Astrocyte (in vitro differentiated cells and primary cell): ENCODE measurements around the gene ADAMTS12. TPM values are rescaled to one million over a fixed set of nuclear protein-coding genes. Genes with fewer than 3 reads are reported as not detected.

ENCODE experiments used
- DNase-seq: peaks from one replicate; pipeline ENCODE4 v3.0.0-alpha.2; 2010; ENCODE audit warnings: low read depth
- FAIRE-seq: peaks from 2 replicates; lab custom pipeline; 2011; peaks lifted over from hg19 to GRCh38; lab: Jason Lieb, UNC
- H2AFZ ChIP-seq: 2 replicates; pipeline ENCODE4 v1.6.0; 2012; ENCODE audit warnings: low read depth, low read length, inconsistent platforms
- H3K27ac ChIP-seq: 2 replicates; pipeline ENCODE4 v1.5.1; 2011; ENCODE audit warnings: low read depth, low read length, inconsistent platforms
- H3K27me3 ChIP-seq: 2 replicates; pipeline ENCODE4 v1.6.0; 2011; ENCODE audit warnings: low read length, inconsistent platforms; ENCODE audit not compliant: insufficient read depth
- H3K36me3 ChIP-seq: 2 replicates; pipeline ENCODE4 v1.5.1; 2011; ENCODE audit warnings: low read length, inconsistent platforms; ENCODE audit not compliant: insufficient read depth
- H3K4me1 ChIP-seq: 2 replicates; pipeline ENCODE4 v1.5.1; 2011; ENCODE audit warnings: low read length, inconsistent platforms; ENCODE audit not compliant: insufficient read depth
- H3K4me2 ChIP-seq: 2 replicates; pipeline ENCODE4 v1.6.0; 2012; ENCODE audit warnings: low read length, inconsistent platforms
- H3K4me3 ChIP-seq: 2 replicates; pipeline ENCODE4 v1.5.1; 2011; ENCODE audit warnings: low read depth, mild to moderate bottlenecking, low read length, inconsistent platforms; ENCODE audit not compliant: insufficient read depth
- H3K79me2 ChIP-seq: 2 replicates; pipeline ENCODE4 v1.6.0; 2012; ENCODE audit warnings: mild to moderate bottlenecking, low read length, inconsistent platforms; ENCODE audit not compliant: insufficient read depth
- H3K9ac ChIP-seq: 2 replicates; pipeline ENCODE4 v1.6.0; 2012; ENCODE audit warnings: mild to moderate bottlenecking, low read length, inconsistent platforms
- H3K9me3 ChIP-seq: 2 replicates; pipeline ENCODE4 v1.5.1; 2012; ENCODE audit warnings: low read depth, mild to moderate bottlenecking, low read length, inconsistent platforms; ENCODE audit not compliant: insufficient read depth
- H4K20me1 ChIP-seq: 2 replicates; pipeline ENCODE4 v1.6.0; 2012; ENCODE audit warnings: low read length, inconsistent platforms; ENCODE audit not compliant: insufficient read depth
- H3K27ac Mint-ChIP-seq: one replicate; pipeline ENCODE4 v1.8.0; 2021; ENCODE audit warnings: mild to moderate bottlenecking, mixed read lengths; ENCODE audit not compliant: unreplicated experiment
- H3K27me3 Mint-ChIP-seq: one replicate; pipeline ENCODE4 v1.8.0; 2021; ENCODE audit warnings: low read depth, mixed read lengths; ENCODE audit not compliant: unreplicated experiment
- H3K36me3 Mint-ChIP-seq: one replicate; pipeline ENCODE4 v1.8.0; 2021; ENCODE audit warnings: low read depth, mixed read lengths; ENCODE audit not compliant: unreplicated experiment
- H3K4me1 Mint-ChIP-seq: one replicate; pipeline ENCODE4 v1.8.0; 2021; ENCODE audit warnings: low read depth, mixed read lengths; ENCODE audit not compliant: unreplicated experiment
- H3K4me3 Mint-ChIP-seq: one replicate; pipeline ENCODE4 v1.8.0; 2021; ENCODE audit warnings: mild to moderate bottlenecking, moderate library complexity, mixed read lengths; ENCODE audit not compliant: unreplicated experiment
- H3K9me3 Mint-ChIP-seq: one replicate; pipeline ENCODE4 v1.8.0; 2021; ENCODE audit warnings: mild to moderate bottlenecking, mixed read lengths; ENCODE audit not compliant: unreplicated experiment
- EZH2 ChIP-seq: IDR thresholded peaks from 2 replicates; pipeline ENCODE4 v1.6.1; 2012; ENCODE audit warnings: mild to moderate bottlenecking, low read length, inconsistent platforms; ENCODE audit not compliant: insufficient read depth
- total RNA-seq: library from RNA; stranded (reverse); gene quantifications from 2 replicates; pipeline ENCODE4 v1.2.1, GENCODE V29; 2021
- TF ChIP-seq, protein P1 (sequence below): IDR thresholded peaks from 2 replicates; pipeline ENCODE4 v1.5.1; 2011; ENCODE audit warnings: low read depth, mild to moderate bottlenecking, inconsistent platforms, low read length, moderate library complexity; ENCODE audit not compliant: insufficient read depth

Gene ADAMTS12
- total RNA-seq, 1 donor from 2014 or later, result 156 TPM

DNA sequence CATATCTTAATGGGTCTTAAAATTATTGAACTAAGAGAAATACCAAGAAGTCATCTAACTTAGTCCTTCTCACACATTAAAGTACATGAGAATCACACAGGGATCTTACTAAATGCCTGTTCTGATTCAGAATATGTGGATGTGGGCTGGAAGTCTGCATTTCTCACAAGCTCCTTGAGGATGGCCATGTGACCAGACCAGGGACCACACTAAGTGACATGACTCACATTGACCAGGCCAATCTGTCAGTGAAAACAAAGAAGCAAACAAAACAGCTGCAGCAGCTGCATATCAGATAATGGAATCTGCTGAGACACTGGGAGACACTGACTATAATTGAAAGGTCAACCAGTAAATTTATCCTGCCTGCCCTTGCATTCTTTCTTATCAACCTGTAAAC is 110.5 kb downstream of the ADAMTS12 start:
- H3K9me3 Mint-ChIP-seq, result peaks cover 10% of the 10 kb centered on the region
- FAIRE-seq (peak; percentile 91), DNase-seq (peak; percentile 82)
- Histone ChIP-seq H3K36me3 (no peaks in the 10 kb centered on the region), H3K9ac (no peak overlapping the region), H3K4me3 (no peak overlapping the region), H3K9me3 (no peaks in the 10 kb centered on the region), H3K4me2 (no peak overlapping the region), H3K27me3 (no peaks in the 10 kb centered on the region), H3K27ac (peak overlapping the region; percentile 35), H3K4me1 (peaks cover 6% of the 10 kb centered on the region), H3K79me2 (peaks cover 89% of the 10 kb centered on the region), H4K20me1 (no peaks in the 10 kb centered on the region), H2AFZ (no peak overlapping the region)
- H3K27me3 Mint-ChIP-seq, result no peaks in the 10 kb centered on the region
- no peak overlapping the region for H3K4me3 Mint-ChIP-seq
- peak overlapping the region; percentile 91 for H3K27ac Mint-ChIP-seq
- peaks cover 30% of the 10 kb centered on the region for H3K4me1 Mint-ChIP-seq
- peaks cover 23% of the 10 kb centered on the region for H3K36me3 Mint-ChIP-seq
- TF ChIP-seq EZH2, result no peak
- TF ChIP-seq, protein P1, sequence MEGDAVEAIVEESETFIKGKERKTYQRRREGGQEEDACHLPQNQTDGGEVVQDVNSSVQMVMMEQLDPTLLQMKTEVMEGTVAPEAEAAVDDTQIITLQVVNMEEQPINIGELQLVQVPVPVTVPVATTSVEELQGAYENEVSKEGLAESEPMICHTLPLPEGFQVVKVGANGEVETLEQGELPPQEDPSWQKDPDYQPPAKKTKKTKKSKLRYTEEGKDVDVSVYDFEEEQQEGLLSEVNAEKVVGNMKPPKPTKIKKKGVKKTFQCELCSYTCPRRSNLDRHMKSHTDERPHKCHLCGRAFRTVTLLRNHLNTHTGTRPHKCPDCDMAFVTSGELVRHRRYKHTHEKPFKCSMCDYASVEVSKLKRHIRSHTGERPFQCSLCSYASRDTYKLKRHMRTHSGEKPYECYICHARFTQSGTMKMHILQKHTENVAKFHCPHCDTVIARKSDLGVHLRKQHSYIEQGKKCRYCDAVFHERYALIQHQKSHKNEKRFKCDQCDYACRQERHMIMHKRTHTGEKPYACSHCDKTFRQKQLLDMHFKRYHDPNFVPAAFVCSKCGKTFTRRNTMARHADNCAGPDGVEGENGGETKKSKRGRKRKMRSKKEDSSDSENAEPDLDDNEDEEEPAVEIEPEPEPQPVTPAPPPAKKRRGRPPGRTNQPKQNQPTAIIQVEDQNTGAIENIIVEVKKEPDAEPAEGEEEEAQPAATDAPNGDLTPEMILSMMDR, result no peak

DNA sequence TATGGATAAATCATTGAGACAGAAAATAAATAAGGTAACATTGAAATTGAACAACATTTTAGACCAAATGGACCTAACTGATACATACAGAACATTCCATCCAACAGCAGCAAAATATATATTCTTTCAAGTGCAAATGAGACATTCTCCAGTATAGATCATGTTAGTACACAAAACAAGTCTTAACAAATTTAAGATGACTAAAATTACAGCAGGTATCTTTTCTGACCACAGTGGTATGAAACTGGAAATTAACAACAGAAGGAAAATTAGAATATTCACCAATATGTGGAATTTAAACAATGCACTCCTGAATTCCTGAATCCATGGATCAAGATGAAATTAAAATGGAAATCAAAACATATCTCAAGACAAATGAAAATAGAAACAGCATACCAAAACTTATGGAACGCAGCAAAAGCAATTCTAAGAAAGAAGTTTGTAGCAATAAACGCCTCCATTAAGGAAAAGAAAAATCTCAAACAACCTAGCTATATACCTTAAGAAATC is 115.6 kb downstream of the ADAMTS12 start:
- Histone ChIP-seq H3K4me1 (peaks cover 25% of the 10 kb centered on the region), H3K4me3 (no peak overlapping the region), H3K27me3 (no peaks in the 10 kb centered on the region), H3K27ac (no peak overlapping the region), H3K9me3 (no peaks in the 10 kb centered on the region), H4K20me1 (peaks cover 6% of the 10 kb centered on the region), H3K4me2 (no peak overlapping the region), H3K9ac (no peak overlapping the region), H3K36me3 (no peaks in the 10 kb centered on the region), H3K79me2 (peaks cover 84% of the 10 kb centered on the region), H2AFZ (no peak overlapping the region)
- TF ChIP-seq, protein P1, result no peak
- no peak for TF ChIP-seq EZH2
- FAIRE-seq (peak; percentile 26), DNase-seq (no peak)
- Mint-ChIP-seq H3K4me1 (peaks cover 38% of the 10 kb centered on the region), H3K4me3 (no peak overlapping the region), H3K9me3 (peaks cover 7% of the 10 kb centered on the region), H3K36me3 (peaks cover 21% of the 10 kb centered on the region), H3K27me3 (no peaks in the 10 kb centered on the region), H3K27ac (peak overlapping the region; percentile 22)

DNA sequence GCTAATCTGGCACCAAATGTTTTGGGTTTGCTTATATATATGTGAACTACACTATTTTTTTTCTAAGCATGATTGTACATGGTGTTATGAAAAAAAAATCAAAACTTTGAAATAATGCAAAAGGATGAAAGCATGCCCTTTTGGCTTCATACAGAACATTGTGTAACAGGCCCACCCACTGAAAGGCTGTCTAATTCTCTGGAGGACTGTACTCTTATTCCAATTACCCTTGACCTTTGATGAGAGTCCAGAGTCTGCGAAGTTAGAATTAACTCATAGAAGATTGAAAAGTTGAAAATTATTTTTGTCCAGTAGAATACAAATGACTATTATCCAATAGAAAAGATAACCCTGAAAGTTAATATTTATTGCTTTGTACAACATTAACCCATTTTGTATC is 117.4 kb downstream of the ADAMTS12 start:
- Histone ChIP-seq H3K36me3 (no peaks in the 10 kb centered on the region), H3K9ac (no peak overlapping the region), H3K4me1 (peaks cover 21% of the 10 kb centered on the region), H3K79me2 (peaks cover 84% of the 10 kb centered on the region), H3K27ac (no peak overlapping the region), H3K4me3 (no peak overlapping the region), H4K20me1 (peaks cover 6% of the 10 kb centered on the region), H2AFZ (no peak overlapping the region), H3K27me3 (no peaks in the 10 kb centered on the region), H3K9me3 (no peaks in the 10 kb centered on the region), H3K4me2 (no peak overlapping the region)
- FAIRE-seq (no peak), DNase-seq (no peak)
- H3K9me3 Mint-ChIP-seq, result peaks cover 7% of the 10 kb centered on the region
- H3K4me1 Mint-ChIP-seq, result peaks cover 28% of the 10 kb centered on the region
- H3K36me3 Mint-ChIP-seq, result peaks cover 21% of the 10 kb centered on the region
- H3K27me3 Mint-ChIP-seq, result no peaks in the 10 kb centered on the region
- TF ChIP-seq EZH2, result no peak
- TF ChIP-seq, protein P1, result no peak
- H3K4me3 Mint-ChIP-seq, result no peak overlapping the region
- no peak overlapping the region for H3K27ac Mint-ChIP-seq
